Testis (tissue), 3 donors: ENCODE measurements around the gene PTPRD. TPM values are rescaled to one million over a fixed set of nuclear protein-coding genes. Genes with fewer than 3 reads are reported as not detected.

ENCODE experiments used
- DNase-seq: peaks from one replicate; pipeline ENCODE4 v3.0.0-alpha.2; 2019
- H3K27ac ChIP-seq, 2 donors: fragments of 200-600 bp; sonication (generic); one replicate each; pipeline ENCODE4 v1.5.1; 2019
- H3K27me3 ChIP-seq: fragments of 200-600 bp; sonication (generic); one replicate; pipeline ENCODE4 v1.5.1; 2019
- H3K36me3 ChIP-seq: fragments of 200-600 bp; sonication (generic); one replicate; pipeline ENCODE4 v1.5.1; 2017; ENCODE audit warnings: low read depth; ENCODE audit errors: missing control alignments
- H3K4me1 ChIP-seq: fragments of 200-600 bp; sonication (generic); one replicate; pipeline ENCODE4 v1.5.1; 2019
- H3K4me3 ChIP-seq, 2 donors: fragments of 200-600 bp; sonication (generic); one replicate each; pipeline ENCODE4 v1.5.1; 2017 to 2019
- H3K9me3 ChIP-seq: fragments of 200-600 bp; sonication (generic); one replicate; pipeline ENCODE4 v1.5.1; 2017
- CTCF ChIP-seq, 3 experiments: fragments of 450-650 bp in 2 of 3; fragments of 200-600 bp in 1 of 3; sonication (generic) in 1 of 3; IDR thresholded peaks; one replicate each; pipeline ENCODE4 v1.5.1; 2016 to 2019; ENCODE audit warnings: antibody characterized with exemption in 3 of 3, mild to moderate bottlenecking in 2 of 3, moderate library complexity in 1 of 3
- POLR2A ChIP-seq: fragments of 450-650 bp; IDR thresholded peaks from one replicate; pipeline ENCODE4 v1.6.1; 2017; ENCODE audit warnings: antibody characterized with exemption, mild to moderate bottlenecking, moderate library complexity
- WGBS, 2 donors: methylation state at CpG; one replicate each; pipeline ENCODE4 v1.1.5; 2018; 5-methylcytosine and 5-hydroxymethylcytosine counted together
- intact Hi-C: fragments of 100-400 bp; cut with DNase I; formaldehyde crosslinking; loops from one replicate; pipeline ENCODE4 v1.15.1; 2023; ENCODE audit warnings: low total_unique reads
- polyA plus RNA-seq: library from polyadenylated mRNA; stranded (reverse); fragments of 350-450 nt; fragmentation: Illumina TruSeq; extraction: RNeasy Lipid Tissue Mini Kit (QIAGEN cat#74804); gene quantifications from one replicate; pipeline ENCODE4 v1.2.3, GENCODE V29; 2014; ENCODE audit warnings: low read depth, low replicate concordance; ENCODE audit not compliant: insufficient read depth
- total RNA-seq, 2 donors: library from RNA; depleted of rRNA; stranded (reverse); fragments of >200 nt; gene quantifications; one replicate each; pipeline ENCODE4 v1.2.3, GENCODE V29; 2016

The PTPRD gene
- total and polyA plus RNA-seq, 3 donors from 2014 or later: 15.4 to 33.6 (median 32.5) TPM

GRCh38 chr9:8348756-8349155, 2264.0 kb downstream of the PTPRD start:
- intact Hi-C loops: no loop called here
- TF ChIP-seq POLR2A (no peak), CTCF (IDR thresholded peaks at IDR 0.05) (no peak)
- Histone ChIP-seq H3K9me3 (no peaks in the 10 kb centered on the region), H3K4me3 (no peak overlapping the region), H3K36me3 (no peaks in the 10 kb centered on the region), H3K4me1 (no peaks in the 10 kb centered on the region), H3K27ac (no peak overlapping the region), H3K27me3 (no peaks in the 10 kb centered on the region)
- no peak for DNase-seq
- 65 to 71% methylated on average over 4 of the region's 4 CpGs for WGBS, 2 donors

DNA sequence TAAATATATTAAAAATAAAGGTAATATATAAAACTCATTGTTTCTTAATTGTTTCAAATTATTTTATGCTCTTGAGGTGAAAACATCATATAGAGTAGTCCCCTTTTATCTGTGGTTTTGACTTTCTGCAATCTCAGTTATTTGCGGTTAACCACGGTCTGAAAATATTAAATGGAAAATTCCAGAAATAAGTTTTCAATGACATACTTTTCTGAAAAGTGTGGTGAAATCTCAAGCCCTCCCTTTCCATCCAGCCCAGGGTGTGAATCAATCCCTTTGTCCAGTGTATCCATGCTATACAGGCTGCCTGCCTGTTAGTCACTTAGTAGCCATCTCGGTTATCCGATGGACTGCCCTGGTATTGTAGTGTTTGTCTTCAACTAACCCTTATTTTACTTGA, 2266.5 kb downstream of the PTPRD start:
- Histone ChIP-seq H3K27ac (no peak overlapping the region), H3K9me3 (no peaks in the 10 kb centered on the region), H3K4me1 (no peaks in the 10 kb centered on the region), H3K27me3 (no peaks in the 10 kb centered on the region), H3K4me3 (no peak overlapping the region), H3K36me3 (no peaks in the 10 kb centered on the region)
- WGBS, 2 donors: 84 to 86% methylated on average over 4 of the region's 4 CpGs
- no peak for TF ChIP-seq POLR2A
- TF ChIP-seq CTCF (IDR thresholded peaks at IDR 0.05): no peak
- intact Hi-C loops: no loop called here
- no peak for DNase-seq

DNA sequence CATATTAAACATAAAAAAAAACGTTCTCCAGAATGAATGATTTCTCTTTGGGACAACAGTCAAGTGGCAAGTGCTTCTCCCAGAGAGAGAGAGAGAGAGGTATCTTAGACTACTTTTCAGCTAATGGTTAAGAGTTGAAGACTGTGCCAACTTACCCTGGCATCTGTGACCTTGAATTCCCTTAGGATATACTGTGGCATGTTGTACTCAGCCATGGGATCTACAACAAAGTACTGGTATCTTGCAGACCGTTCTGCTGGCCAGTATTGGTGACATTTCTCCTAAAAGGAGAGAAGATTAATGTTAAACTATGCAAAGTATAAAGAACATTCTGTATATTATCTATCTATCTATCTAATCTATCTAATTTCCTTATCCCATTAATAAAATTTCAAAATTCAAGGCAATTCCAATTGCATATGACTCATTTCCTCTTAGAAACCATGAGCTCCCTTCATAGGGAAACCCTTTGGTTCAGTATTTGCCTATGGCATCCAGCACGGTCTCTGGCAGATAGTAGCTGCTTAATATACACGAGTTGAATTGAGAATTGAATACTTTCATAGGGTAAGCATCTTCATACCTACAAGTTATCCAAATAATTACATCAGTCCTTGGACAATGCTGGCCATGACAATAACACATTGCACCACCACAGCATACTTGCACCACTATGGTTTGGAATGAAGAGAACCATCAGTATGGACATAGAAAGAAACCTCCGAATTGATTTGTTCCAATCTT, 2273.9 kb downstream of the PTPRD start:
- 60 to 64% methylated on average over 5 of the region's 5 CpGs for WGBS, 2 donors
- intact Hi-C loops: no loop called here
- H3K27me3 ChIP-seq: no peaks in the 10 kb centered on the region
- DNase-seq: no peak
- no peaks in the 10 kb centered on the region for H3K36me3 ChIP-seq
- H3K9me3 ChIP-seq: no peaks in the 10 kb centered on the region
- no peaks in the 10 kb centered on the region for H3K4me1 ChIP-seq
- no peak for TF ChIP-seq CTCF (IDR thresholded peaks at IDR 0.05)
- TF ChIP-seq POLR2A: no peak
- H3K27ac ChIP-seq: no peak overlapping the region
- no peak overlapping the region for H3K4me3 ChIP-seq

DNA sequence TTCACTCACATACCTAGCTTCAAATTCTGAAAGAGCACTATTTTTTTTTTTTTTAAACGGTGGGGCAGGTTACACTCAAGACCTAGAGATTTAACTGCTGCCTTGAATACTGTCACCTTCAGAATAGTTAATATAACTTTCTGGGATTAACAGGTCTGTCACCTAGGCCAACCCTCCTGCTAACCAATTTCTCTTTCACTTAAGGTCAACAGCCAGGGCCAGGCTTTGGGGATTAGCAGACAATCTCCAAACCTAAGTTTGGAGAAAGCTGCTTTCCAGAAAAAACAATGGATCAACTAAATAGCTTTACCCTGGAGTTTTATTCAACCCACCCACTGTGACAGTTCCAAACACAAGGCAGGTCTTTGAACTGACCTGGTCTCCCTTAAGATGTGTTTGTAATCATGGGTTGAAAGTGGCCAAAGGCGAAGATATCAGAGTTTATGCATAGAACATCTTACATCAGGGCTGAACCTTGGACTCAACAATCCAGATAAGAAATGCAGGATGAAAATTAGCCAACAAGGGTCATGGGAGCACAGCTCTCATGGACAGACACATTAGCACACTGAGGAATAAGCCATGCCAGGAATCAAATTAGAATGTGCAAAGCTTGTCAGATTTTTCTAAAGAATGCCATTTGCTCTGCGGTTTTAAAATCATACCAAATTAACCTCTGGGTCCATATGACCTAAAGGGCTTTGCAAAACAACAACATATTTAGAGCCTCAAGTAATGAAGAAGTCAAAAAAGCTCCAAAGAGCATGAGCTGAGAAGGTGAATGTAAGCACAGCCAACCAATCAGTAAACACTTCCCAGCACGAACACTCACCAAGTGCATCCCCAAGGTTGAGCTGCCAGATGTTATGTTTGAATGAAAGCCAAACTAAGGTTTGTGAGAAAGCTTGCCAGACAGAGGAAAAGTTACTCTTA, 2274.7 kb downstream of the PTPRD start:
- H3K4me1 ChIP-seq: no peaks in the 10 kb centered on the region
- H3K27me3 ChIP-seq: no peaks in the 10 kb centered on the region
- no peaks in the 10 kb centered on the region for H3K9me3 ChIP-seq
- H3K4me3 ChIP-seq: no peak overlapping the region
- 61% methylated on average over 4 of the region's 4 CpGs for WGBS, 2 donors
- H3K27ac ChIP-seq: no peak overlapping the region
- DNase-seq: no peak
- intact Hi-C loops: no loop called here
- TF ChIP-seq POLR2A (no peak), CTCF (IDR thresholded peaks at IDR 0.05) (no peak)
- no peaks in the 10 kb centered on the region for H3K36me3 ChIP-seq
